Measurements from ENCODE around the gene GLIS2.

Gene GLIS2

DNA sequence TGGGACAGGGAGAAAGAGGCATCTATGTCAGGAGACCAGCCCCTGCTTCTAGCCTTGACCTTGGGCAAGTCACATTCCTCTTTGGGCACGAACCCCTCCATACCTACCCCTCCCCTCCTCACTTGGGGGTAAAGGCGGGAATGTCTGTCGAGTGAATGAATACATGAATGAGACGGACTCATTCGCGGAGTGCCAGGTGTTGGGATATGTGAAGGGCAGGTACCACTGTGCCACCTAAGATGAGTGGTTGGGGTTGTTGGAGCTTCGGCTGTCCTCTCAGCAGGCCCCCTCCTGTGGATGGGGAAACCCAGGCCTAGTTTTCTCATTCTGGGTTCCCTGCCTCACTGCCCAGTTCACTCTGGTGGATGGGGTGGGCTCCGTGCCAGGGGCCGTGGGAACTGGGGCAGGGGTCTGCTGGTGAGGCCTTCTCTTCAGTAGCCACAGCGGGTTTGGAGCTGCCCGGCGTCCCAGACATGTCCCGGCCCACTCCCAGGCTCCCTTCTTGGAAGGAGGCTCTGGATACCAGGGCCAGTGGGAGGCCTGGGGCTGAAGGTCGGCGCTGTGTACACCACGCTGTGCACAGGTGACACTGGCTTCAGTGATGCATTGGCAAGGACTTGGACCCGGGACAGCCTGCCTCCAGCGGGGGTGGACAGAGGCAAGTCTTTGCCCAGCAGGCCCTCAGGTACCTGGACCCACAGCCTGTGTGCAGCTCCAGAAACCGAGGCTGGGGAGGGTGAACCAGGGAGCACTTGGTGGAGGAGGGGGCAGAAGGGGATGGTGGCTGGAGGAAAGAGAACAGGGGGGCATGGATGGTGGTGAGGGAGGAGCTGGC lies 5.6 kb downstream of the GLIS2 start:
- TF ChIP-seq, protein P1, sequence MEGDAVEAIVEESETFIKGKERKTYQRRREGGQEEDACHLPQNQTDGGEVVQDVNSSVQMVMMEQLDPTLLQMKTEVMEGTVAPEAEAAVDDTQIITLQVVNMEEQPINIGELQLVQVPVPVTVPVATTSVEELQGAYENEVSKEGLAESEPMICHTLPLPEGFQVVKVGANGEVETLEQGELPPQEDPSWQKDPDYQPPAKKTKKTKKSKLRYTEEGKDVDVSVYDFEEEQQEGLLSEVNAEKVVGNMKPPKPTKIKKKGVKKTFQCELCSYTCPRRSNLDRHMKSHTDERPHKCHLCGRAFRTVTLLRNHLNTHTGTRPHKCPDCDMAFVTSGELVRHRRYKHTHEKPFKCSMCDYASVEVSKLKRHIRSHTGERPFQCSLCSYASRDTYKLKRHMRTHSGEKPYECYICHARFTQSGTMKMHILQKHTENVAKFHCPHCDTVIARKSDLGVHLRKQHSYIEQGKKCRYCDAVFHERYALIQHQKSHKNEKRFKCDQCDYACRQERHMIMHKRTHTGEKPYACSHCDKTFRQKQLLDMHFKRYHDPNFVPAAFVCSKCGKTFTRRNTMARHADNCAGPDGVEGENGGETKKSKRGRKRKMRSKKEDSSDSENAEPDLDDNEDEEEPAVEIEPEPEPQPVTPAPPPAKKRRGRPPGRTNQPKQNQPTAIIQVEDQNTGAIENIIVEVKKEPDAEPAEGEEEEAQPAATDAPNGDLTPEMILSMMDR (IDR thresholded peaks at IDR 0.05; ENCODE audit: borderline replicate concordance, insufficient read depth, low read depth, low read length) = no peak
- H3K4me3 ChIP-seq (ENCODE audit: low read depth, low read length) = no peak overlapping the region

GRCh38 chr16:4322121-4323052 lies 6.5 kb downstream of the GLIS2 start:
- TF ChIP-seq, protein P1 (IDR thresholded peaks at IDR 0.05; ENCODE audit: borderline replicate concordance, insufficient read depth, low read depth, low read length) = no peak
- no peak overlapping the region for H3K4me3 ChIP-seq (ENCODE audit: low read depth, low read length)

GRCh38 chr16:4323071-4323844 lies 7.4 kb downstream of the GLIS2 start:
- no peak overlapping the region for H3K4me3 ChIP-seq (ENCODE audit: low read depth, low read length)
- TF ChIP-seq, protein P1 (IDR thresholded peaks at IDR 0.05; ENCODE audit: borderline replicate concordance, insufficient read depth, low read depth, low read length) = no peak

- H3K4me3 ChIP-seq (ENCODE audit: low read depth, low read length) = no peak overlapping the region
Observed at GRCh38 chr16:4323845-4324488, 8.1 kb downstream of the GLIS2 start.

DNA sequence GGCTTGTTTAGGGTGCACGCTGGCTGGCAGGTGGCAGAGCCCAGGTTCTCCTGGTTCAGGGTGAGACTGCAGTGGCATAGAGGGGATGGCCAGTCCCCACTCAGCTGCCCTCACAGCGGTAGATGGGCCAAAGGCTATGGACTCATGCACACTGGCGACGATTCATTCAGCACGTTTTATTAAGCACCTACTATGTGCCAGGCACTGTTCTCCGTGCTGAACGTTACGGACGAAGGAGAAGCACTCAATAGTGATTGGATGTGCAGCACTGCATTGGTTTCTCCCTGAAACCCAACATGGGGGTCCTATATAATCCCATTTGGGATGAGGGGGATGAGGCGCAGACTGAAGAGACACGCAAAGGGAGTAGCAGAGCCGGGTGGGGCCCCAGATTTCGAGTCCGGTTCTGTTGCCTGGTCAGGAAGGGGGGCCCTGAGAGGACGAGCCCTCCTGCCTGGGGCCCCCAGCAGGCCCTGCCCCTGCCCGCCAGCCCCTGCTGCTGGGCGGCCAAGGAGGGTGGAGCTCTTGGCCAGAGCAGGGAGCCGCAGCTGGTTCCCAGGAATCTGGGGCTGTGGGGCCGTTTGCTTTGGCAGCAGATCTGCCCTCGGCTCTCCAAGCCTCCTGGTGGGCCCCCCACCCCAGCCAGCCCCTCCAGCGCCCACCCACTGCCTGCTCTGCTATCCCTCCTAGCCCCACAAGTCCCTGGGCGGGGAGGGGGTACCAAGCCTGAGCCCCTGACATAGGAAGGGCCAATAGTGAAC lies 8.8 kb downstream of the GLIS2 start:
- no peak overlapping the region for H3K4me3 ChIP-seq (ENCODE audit: low read depth, low read length)

More at GRCh38 chr16:4323845-4324488, 8.1 kb downstream of the GLIS2 start:
- TF ChIP-seq, protein P1 (IDR thresholded peaks at IDR 0.05; ENCODE audit: borderline replicate concordance, insufficient read depth, low read depth, low read length) = no peak

More for the DNA sequence above, 8.8 kb downstream of the GLIS2 start:
- TF ChIP-seq, protein P1 (IDR thresholded peaks at IDR 0.05; ENCODE audit: borderline replicate concordance, insufficient read depth, low read depth, low read length) = no peak

All from GM12875 (cell line).